Left ventricle myocardium inferior (tissue), 1 donor: Measurements from ENCODE around the gene SCN4A. TPM values are rescaled to one million over a fixed set of nuclear protein-coding genes. Genes with fewer than 3 reads are reported as not detected.
"Not testable (repeated sequence)": the region's sequence is repeated elsewhere in the genome, so short reads cannot be mapped to it uniquely, and the experiment has no call there.

Experiments used
- DNase-seq: peaks from one replicate; pipeline ENCODE4 v3.0.0-alpha.2; 2020
- H3K27ac ChIP-seq: fragments of 200-600 bp; replicated peaks from 2 replicates; pipeline ENCODE4 v1.8.0; 2021
- H3K27me3 ChIP-seq: fragments of 200-600 bp; 2 replicates; pipeline ENCODE4 v1.8.0; 2021; ENCODE audit warnings: low read depth
- H3K36me3 ChIP-seq: fragments of 200-600 bp; 2 replicates; pipeline ENCODE4 v1.8.0; 2021
- H3K4me1 ChIP-seq: fragments of 200-600 bp; 2 replicates; pipeline ENCODE4 v1.8.0; 2021
- H3K4me3 ChIP-seq: fragments of 200-600 bp; 2 replicates; pipeline ENCODE4 v1.8.0; 2021; ENCODE audit warnings: mild to moderate bottlenecking, moderate library complexity
- H3K9me3 ChIP-seq: fragments of 200-600 bp; replicated peaks from 2 replicates; pipeline ENCODE4 v1.8.0; 2021
- intact Hi-C: fragments of 100-400 bp; cut with micrococcal nuclease; formaldehyde crosslinking; loops from one replicate; pipeline ENCODE4 v1.11.0; 2022
- total RNA-seq: library from RNA; stranded (reverse); fragmentation: NEBNext Ultra II Directional; extraction: Animal tissue kit (Norgen Biotek cat#: 25700); gene quantifications from one replicate; pipeline ENCODE4 v1.2.1, GENCODE V29; 2021
- TF ChIP-seq, protein P1 (sequence below): fragments of 200-600 bp; IDR thresholded peaks from 2 replicates; pipeline ENCODE4 v1.8.0; 2021; ENCODE audit warnings: antibody characterized with exemption, mild to moderate bottlenecking, borderline replicate concordance
- donor health status: DM: no; HTN: yes; CAD: no; lungs with severe emphysema.

The SCN4A gene
- total RNA-seq, 1 donor from 2014 or later: 1.2 TPM

DNA sequence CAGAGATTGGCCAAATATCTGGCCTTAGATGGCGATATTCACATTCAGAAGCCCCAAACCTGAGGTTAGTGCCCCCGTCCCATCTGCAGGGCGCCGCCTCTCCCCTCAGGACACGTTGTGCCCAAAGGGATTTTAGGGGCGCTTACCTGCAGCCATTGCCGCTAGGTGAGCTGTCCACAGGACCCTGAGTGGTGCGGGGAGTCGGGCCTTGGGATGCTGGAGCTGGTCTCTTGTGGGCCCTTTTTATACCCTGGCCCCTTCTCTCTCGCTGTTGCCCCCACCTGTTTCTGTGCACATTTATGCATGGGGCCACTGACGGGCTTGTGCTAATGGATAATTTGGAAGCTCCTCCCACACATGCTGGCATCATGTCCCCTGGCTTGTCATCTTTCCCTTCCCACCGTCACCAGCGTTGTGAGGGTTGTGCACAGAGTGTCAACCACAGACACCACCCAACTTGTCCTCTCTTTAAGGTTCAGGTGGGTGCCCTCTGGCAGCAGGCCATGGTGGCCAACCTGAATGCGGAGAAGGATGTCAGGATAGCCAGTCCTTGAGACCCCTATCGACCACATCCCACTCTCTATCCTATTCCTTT is 61.6 kb downstream of the SCN4A start, which contains the start of gene CSHL1:
TSS of gene CSHL1 (minus strand) at position 218 of the 595 bp plus-strand sequence. CDS start at position 156, 62 bp downstream.
- H3K4me1 ChIP-seq: no peaks in the 10 kb centered on the region
- H3K27me3 ChIP-seq: peaks cover 24% of the 10 kb centered on the region
- no peak for DNase-seq
- no peaks in the 10 kb centered on the region for H3K9me3 ChIP-seq
- TF ChIP-seq, protein P1, sequence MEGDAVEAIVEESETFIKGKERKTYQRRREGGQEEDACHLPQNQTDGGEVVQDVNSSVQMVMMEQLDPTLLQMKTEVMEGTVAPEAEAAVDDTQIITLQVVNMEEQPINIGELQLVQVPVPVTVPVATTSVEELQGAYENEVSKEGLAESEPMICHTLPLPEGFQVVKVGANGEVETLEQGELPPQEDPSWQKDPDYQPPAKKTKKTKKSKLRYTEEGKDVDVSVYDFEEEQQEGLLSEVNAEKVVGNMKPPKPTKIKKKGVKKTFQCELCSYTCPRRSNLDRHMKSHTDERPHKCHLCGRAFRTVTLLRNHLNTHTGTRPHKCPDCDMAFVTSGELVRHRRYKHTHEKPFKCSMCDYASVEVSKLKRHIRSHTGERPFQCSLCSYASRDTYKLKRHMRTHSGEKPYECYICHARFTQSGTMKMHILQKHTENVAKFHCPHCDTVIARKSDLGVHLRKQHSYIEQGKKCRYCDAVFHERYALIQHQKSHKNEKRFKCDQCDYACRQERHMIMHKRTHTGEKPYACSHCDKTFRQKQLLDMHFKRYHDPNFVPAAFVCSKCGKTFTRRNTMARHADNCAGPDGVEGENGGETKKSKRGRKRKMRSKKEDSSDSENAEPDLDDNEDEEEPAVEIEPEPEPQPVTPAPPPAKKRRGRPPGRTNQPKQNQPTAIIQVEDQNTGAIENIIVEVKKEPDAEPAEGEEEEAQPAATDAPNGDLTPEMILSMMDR: no peak
- H3K27ac ChIP-seq: no peak within 1 kb of the TSS
- intact Hi-C loops: loop anchor here (10.0 kb wide), 1 partner anchor 114 kb away; the partner anchor contains the start of gene ICAM2
- H3K36me3 ChIP-seq: no peaks in the 10 kb centered on the region
- no peak within 1 kb of the TSS for H3K4me3 ChIP-seq

DNA sequence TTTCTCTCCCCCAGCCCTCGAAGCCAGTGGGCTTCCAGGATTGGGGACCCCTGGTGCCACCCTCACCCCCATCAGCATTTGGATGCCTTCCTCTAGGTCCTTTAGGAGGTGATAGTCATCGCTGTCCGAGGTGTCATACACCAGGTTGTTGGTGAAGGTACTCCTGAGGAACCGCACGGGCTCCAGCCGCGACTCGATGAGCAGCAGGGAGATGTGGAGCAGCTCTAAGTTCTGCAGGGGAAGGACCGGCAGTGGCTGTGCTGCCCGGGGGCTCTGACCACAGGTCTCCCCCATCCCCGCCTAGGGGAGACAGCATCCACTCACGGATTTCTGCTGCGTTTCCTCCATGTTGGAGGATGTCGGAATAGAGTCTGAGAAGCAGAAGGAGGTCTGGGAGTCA is 62.6 kb downstream of the SCN4A start:
- intact Hi-C loops: loop anchor here (10.0 kb wide), 1 partner anchor 115 kb away; the partner anchor contains the start of gene ICAM2
- Histone ChIP-seq H3K27me3 (peaks cover 24% of the 10 kb centered on the region), H3K9me3 (no peaks in the 10 kb centered on the region), H3K4me3 (no peak overlapping the region), H3K27ac (no peak overlapping the region), H3K4me1 (no peaks in the 10 kb centered on the region), H3K36me3 (no peaks in the 10 kb centered on the region)
- TF ChIP-seq, protein P1: no peak
- no peak for DNase-seq

DNA sequence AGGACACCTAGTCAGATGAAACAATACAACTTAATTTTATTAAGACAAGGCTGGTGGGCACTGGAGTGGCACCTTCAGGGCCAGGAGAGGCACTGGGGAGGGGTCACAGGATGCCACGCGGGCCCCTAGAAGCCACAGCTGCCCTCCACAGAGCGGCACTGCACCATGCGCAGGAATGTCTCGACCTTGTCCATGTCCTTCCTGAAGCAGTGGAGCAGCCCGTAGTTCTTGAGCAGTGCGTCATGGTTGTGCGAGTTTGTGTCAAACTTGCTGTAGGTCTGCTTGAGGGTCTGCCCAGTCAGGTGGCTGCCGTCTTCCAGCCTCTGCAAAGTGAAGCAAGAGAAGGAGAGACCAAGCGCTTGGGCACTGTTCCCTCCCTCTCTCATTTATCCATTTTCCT is 63.1 kb downstream of the SCN4A start:
- H3K4me3 ChIP-seq, H3K4me1 ChIP-seq, H3K9me3 ChIP-seq, H3K27ac ChIP-seq, DNase-seq, H3K36me3 ChIP-seq: not testable (repeated sequence)
- intact Hi-C loops: loop anchor here (10.0 kb wide), 1 partner anchor 225 kb away; the partner anchor contains the start of gene ERN1
- peaks cover 24% of the 10 kb centered on the region for H3K27me3 ChIP-seq

DNA sequence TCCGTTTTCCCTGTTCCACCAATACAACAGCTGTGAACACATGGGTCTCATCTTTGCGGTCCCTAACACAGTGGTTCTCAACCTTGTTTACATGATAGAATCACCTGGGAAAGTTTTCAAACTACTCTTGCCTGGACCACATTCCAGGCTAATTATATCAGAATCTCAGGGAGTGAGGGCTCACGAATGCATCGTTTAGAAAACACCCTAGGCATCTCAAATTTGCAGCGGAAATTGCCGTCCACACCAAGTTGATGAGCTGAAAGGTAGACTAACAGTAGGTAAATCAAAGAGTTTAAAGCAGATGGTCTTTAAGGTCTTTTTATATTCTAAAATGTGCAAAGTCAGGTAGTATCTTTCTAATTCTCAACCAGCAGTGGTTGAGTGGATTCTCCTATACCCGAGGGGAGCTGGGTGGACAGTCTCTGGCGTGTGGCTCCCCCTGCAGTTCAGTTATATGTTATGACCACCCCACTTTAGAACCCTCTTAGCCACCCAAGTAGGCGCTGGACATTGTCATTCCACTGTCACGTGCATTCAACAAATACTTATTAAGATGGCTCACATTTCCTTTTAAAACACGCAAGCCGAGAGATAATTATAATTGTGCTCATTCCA is 65.4 kb downstream of the SCN4A start:
- H3K27ac ChIP-seq, H3K4me1 ChIP-seq, H3K36me3 ChIP-seq, H3K9me3 ChIP-seq, H3K4me3 ChIP-seq, DNase-seq: not testable (repeated sequence)
- H3K27me3 ChIP-seq: peaks cover 24% of the 10 kb centered on the region
- TF ChIP-seq, protein P1: peak; percentile 21
- intact Hi-C loops: loop anchor here (10.0 kb wide), 1 partner anchor 228 kb away; the partner anchor contains the start of gene ERN1

DNA sequence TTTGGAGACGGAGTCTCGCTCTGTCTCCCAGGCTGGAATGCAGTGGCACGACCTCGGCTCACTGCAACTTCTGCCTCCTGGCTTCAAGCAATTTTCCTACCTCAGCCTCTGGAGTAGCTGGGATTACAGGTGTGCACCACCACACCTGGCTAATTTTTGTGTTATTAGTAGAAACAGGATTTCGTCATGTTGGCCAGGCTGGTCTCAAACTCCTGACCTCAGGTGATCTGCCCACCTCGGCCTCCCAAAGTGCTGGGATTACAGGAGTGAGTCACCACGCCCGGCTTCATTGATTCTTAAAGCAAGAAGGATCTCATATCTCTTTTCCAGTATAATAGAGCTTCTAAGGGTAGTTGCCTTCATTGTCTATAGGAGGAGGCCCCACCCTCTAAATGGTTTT is 67.9 kb downstream of the SCN4A start:
- intact Hi-C loops: loop anchor here (10.0 kb wide), 1 partner anchor 230 kb away; the partner anchor contains the start of gene ERN1
- not testable (repeated sequence) for H3K27ac ChIP-seq, H3K9me3 ChIP-seq, H3K27me3 ChIP-seq, H3K36me3 ChIP-seq, H3K4me3 ChIP-seq, DNase-seq, H3K4me1 ChIP-seq

DNA sequence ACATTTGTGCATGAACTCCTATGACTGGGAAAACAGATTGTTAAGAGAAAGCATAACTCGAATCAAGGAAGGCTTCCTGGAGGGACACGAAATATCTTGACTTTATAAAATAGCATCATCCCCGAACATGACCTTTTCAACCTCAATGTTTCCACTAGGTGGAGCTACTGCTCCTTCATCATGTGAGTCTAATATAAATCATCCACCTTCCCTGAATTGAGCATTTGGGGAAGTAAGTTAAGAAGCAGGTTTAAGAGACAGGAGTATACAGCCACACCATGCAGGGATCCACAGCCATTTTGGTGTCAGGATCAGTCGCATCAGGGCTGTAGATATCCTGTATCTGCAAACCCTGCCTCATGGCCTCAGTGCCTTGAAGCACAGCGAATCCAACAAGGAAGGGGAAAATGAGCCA is 68.9 kb downstream of the SCN4A start:
- not testable (repeated sequence) for H3K27ac ChIP-seq, H3K4me3 ChIP-seq, H3K36me3 ChIP-seq, H3K9me3 ChIP-seq, DNase-seq, H3K27me3 ChIP-seq, H3K4me1 ChIP-seq
- TF ChIP-seq, protein P1: peak; percentile 55
- intact Hi-C loops: loop anchor here (10.0 kb wide), 1 partner anchor 231 kb away; the partner anchor contains the start of gene ERN1

DNA sequence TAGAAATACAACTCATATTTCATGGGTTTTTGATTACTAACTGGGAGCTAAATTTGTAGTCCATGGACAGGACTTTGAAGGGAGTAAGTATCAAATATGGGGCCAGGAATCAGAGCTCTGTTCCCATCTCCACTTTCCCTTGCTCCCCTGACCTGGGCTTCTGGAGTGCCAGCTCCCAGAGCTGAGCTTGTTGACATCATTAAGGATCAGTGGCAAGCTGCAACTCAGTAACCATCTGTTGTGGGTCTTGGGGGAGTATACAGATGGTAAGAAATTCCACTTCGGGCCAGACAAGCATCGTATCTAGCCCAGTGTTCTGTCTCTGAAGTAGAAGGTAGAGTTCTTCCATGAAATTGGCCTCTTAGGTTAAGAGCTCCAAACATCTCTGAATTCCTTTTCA is 70.7 kb downstream of the SCN4A start:
- H3K4me3 ChIP-seq, DNase-seq, H3K27me3 ChIP-seq, H3K36me3 ChIP-seq, H3K9me3 ChIP-seq, H3K4me1 ChIP-seq, H3K27ac ChIP-seq: not testable (repeated sequence)
- intact Hi-C loops: loop anchor here (10.0 kb wide), 1 partner anchor 233 kb away; the partner anchor contains the start of gene ERN1

DNA sequence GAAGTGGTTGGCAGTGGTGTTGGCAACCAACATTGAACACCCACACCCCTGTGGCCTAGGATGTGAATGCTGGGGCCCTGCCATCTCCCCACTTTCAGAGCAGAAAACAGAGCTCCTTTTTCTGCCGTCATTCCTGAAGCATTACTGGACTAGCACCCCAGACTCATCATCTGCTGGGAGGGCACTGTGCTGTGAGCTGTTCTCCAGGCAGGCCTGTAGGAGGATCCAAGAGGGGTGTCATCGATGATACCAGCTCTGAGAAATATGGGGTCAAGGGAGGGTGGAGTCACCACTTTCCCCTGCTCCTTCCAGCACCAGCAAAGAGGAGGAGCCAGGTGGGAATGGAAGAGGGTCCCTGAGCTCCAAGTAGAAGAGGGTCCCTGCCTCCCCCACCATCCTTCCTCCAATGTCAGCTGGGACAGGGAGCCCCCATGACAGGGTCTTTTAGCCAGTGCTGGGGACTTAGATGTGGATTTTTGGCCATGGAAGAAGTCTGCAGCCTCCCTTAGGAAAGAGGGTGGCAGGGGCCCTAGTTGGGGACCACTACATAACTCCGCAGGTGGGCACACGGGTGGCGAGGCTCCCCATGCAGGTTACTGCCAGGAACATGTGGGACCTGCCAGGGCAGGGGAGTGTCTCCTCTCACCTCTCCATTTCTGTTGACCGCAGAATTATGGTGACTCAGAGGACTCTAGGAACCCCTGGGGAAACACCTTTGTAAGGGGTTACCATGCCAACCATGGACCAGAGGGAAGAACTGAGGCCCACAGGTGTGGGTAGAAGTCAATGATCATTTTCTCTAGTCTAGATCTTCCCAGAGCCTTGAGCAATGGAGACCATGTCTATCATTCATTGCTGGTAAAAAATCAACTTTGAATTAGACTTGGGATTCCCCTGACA is 73.6 kb downstream of the SCN4A start:
- intact Hi-C loops, H3K9me3 ChIP-seq, DNase-seq, H3K4me3 ChIP-seq, H3K27me3 ChIP-seq, H3K4me1 ChIP-seq, H3K36me3 ChIP-seq, H3K27ac ChIP-seq: not testable (repeated sequence)
